Choroid plexus epithelial cell (primary cell): ENCODE data around the gene NKX2-3.

Experiments used
- DNase-seq: peaks from one replicate; pipeline ENCODE4 v3.0.0-alpha.2; 2010; ENCODE audit warnings: low read depth
- H3K4me3 ChIP-seq: 2 replicates; pipeline ENCODE4 v1.5.1; 2011; ENCODE audit warnings: low read depth, mild to moderate bottlenecking, control low read depth, low read length, moderate library complexity
- TF ChIP-seq, protein P1 (sequence below): conservative IDR thresholded peaks from 2 replicates; pipeline ENCODE4 v1.5.1; 2011; ENCODE audit warnings: low read depth, mild to moderate bottlenecking, control low read depth, inconsistent platforms, low read length, moderate library complexity

NKX2-3 gene

GRCh38 chr10:99531696-99532593 is 797 bp upstream of the NKX2-3 start:
- no peak for DNase-seq
- no peak overlapping the region for H3K4me3 ChIP-seq
- TF ChIP-seq, protein P1, sequence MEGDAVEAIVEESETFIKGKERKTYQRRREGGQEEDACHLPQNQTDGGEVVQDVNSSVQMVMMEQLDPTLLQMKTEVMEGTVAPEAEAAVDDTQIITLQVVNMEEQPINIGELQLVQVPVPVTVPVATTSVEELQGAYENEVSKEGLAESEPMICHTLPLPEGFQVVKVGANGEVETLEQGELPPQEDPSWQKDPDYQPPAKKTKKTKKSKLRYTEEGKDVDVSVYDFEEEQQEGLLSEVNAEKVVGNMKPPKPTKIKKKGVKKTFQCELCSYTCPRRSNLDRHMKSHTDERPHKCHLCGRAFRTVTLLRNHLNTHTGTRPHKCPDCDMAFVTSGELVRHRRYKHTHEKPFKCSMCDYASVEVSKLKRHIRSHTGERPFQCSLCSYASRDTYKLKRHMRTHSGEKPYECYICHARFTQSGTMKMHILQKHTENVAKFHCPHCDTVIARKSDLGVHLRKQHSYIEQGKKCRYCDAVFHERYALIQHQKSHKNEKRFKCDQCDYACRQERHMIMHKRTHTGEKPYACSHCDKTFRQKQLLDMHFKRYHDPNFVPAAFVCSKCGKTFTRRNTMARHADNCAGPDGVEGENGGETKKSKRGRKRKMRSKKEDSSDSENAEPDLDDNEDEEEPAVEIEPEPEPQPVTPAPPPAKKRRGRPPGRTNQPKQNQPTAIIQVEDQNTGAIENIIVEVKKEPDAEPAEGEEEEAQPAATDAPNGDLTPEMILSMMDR: no peak

DNA sequence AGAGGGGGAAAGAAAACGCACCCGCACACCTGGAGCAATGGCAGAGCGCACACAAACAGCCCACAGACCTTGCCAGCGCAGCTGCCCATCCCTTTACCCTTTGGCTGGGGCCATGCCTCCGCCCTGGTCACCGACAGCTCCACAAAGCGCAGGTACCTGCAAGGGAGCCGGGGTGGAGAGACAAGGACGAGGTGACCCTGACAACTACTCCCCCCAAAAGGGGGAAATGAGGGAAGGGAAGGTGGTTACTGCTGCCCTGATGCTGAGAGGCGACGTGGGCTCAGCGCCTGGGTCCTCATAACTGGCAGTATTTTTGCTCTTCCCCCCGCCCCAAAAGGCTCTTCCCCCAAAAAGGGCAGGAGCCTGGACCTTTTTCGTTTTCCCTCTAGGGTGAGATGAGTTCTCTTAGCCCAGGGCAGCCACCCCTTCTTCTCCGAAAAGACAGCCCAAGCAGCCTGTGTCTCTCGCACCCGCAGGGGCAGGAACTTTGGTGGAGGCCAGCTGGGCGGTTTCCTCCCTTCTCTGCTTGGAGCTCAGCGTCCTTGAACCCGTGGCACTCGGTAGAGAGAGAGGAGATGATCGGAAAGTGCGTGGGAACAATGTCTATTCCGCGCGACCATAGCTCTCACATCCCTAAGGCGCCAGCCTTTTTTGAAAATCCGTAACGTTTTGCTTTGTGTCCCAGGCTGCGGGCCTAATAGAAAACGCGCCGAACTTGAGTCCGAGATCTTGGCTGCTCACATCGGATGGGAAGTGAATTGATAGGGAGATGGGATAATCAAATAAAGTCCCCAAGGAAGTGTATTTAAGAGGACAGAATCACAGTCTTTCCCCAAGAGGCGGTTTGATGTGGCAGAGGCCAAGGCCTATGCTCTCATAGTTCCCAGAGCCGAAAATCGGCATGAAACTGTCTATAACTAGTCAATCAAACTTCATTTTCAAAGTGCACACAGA is 1.0 kb downstream of the NKX2-3 start:
- H3K4me3 ChIP-seq: no peak overlapping the region
- DNase-seq: no peak
- TF ChIP-seq, protein P1: no peak

DNA sequence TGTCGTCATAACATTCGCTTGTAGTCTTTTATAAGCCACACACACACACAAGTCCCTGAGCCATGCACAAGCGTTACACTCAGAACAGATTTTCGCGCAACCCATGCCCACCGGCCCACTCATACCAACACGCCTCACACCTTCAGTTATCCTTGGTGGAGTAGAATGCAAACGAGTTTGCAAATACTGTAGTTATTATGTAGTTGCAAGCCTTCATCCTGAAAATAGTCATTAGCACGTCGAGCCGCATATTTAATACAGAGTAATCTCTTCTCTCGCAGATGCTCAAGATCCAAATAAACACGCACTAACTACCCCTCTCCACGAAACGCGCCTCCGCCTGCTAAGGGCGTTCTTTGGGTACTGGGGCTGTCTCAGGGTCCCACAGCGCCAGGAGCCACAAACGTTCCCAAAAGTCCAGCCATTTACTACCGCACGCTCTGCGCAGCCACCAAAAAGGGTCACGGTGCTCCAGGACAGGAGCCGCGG is 1.8 kb downstream of the NKX2-3 start:
- no peak for DNase-seq
- TF ChIP-seq, protein P1: no peak
- H3K4me3 ChIP-seq: no peak overlapping the region

- H3K4me3 ChIP-seq: no peak overlapping the region
- TF ChIP-seq, protein P1: no peak
- DNase-seq: no peak
These were observed 2.4 kb downstream of the NKX2-3 start for GRCh38 chr10:99534939-99535763.

GRCh38 chr10:99535764-99536337 is 3.1 kb downstream of the NKX2-3 start:
- H3K4me3 ChIP-seq: no peak overlapping the region
- no peak for DNase-seq
- TF ChIP-seq, protein P1: no peak

GRCh38 chr10:99536338-99537085 is 3.8 kb downstream of the NKX2-3 start:
- no peak for DNase-seq
- TF ChIP-seq, protein P1: no peak
- no peak overlapping the region for H3K4me3 ChIP-seq
